Kidney epithelial cell (primary cell): ENCODE results near the gene BRD2. TPM values are rescaled to one million over a fixed set of nuclear protein-coding genes. Genes with fewer than 3 reads are reported as not detected.

Experiments used
- DNase-seq: peaks from one replicate; pipeline ENCODE4 v3.0.0-alpha.2; 2010; ENCODE audit warnings: low read depth
- H3K27me3 ChIP-seq: 2 replicates; pipeline ENCODE4 v1.6.0; 2011; ENCODE audit warnings: low read length; ENCODE audit not compliant: control insufficient read depth, insufficient read depth
- H3K36me3 ChIP-seq: 2 replicates; pipeline ENCODE4 v1.5.1; 2011; ENCODE audit warnings: low read length; ENCODE audit not compliant: control insufficient read depth, insufficient read depth
- H3K4me3 ChIP-seq: 2 replicates; pipeline ENCODE4 v1.5.1; 2011; ENCODE audit warnings: low read depth, mild to moderate bottlenecking, control low read depth, low read length
- total RNA-seq: library from RNA; depleted of rRNA; stranded (reverse); fragments of >200 nt; gene quantifications from 2 replicates; pipeline ENCODE4 v1.2.3, GENCODE V29; 2015
- TF ChIP-seq, protein P1 (sequence below): IDR thresholded peaks from 2 replicates; pipeline ENCODE4 v1.5.1; 2011; ENCODE audit warnings: mild to moderate bottlenecking, moderate library complexity, low read length, control low read depth, inconsistent platforms; ENCODE audit not compliant: insufficient read depth, poor library complexity, severe bottlenecking

The BRD2 gene
- total RNA-seq, 1 donor from 2014 or later = 191 TPM

DNA sequence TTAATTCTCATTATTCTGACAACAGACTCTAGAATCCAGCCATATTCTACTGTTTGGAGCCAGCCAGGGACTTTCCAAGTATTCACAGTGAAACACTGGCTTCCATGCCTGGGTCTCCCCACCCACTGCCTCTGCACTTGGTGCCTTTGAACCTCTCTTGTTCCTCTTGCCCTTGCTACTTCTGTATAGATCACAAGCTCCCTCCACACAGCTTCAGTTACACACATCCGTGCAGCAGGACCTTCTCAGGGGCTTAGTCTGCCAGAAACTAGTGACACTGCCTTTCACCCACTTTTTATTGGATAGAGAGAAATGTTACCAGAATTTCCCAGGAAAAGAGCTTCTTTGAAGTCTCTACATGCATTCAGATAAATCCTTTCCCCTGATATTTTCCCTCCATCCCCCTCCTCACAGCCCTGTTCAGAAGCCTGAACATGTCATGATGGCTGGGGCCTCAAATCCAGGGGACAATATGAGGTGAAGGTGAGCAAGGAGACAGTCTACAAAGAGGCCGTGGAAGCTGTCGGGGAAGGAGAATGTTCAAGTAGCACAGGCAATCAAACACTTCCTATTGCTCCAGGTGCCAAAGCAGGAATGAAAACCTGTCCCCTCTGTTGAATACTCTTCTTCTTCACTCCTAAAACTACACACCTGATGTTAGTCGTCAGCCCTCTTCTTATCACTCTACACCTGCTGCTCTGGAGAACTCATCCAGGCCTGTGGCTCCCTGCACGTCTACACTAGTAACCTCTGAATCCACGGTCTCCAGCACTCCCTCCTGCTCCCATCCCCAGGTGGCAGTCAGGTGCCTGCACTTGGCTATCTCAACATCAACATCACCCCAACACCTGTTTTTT lies 61.2 kb downstream of the BRD2 start:
- Histone ChIP-seq H3K4me3 (no peak overlapping the region), H3K27me3 (peaks cover 7% of the 10 kb centered on the region), H3K36me3 (no peaks in the 10 kb centered on the region)
- TF ChIP-seq, protein P1, sequence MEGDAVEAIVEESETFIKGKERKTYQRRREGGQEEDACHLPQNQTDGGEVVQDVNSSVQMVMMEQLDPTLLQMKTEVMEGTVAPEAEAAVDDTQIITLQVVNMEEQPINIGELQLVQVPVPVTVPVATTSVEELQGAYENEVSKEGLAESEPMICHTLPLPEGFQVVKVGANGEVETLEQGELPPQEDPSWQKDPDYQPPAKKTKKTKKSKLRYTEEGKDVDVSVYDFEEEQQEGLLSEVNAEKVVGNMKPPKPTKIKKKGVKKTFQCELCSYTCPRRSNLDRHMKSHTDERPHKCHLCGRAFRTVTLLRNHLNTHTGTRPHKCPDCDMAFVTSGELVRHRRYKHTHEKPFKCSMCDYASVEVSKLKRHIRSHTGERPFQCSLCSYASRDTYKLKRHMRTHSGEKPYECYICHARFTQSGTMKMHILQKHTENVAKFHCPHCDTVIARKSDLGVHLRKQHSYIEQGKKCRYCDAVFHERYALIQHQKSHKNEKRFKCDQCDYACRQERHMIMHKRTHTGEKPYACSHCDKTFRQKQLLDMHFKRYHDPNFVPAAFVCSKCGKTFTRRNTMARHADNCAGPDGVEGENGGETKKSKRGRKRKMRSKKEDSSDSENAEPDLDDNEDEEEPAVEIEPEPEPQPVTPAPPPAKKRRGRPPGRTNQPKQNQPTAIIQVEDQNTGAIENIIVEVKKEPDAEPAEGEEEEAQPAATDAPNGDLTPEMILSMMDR = no peak
- DNase-seq = no peak

- TF ChIP-seq, protein P1 = no peak
- peaks cover 7% of the 10 kb centered on the region for H3K27me3 ChIP-seq
Measured at GRCh38 chr6:33030245-33030644, 61.9 kb downstream of the BRD2 start.

More at GRCh38 chr6:33030245-33030644, 61.9 kb downstream of the BRD2 start:
- Histone ChIP-seq H3K36me3 (no peaks in the 10 kb centered on the region), H3K4me3 (no peak overlapping the region)
- no peak for DNase-seq

Other genes starting within 250 kb of the BRD2 start
- not detected in 2 replicates for gene HLA-DQA2, start 227.2 kb upstream of the BRD2 start, total RNA-seq
- not detected in 2 replicates for gene HLA-DQB2, start 205.1 kb upstream of the BRD2 start, total RNA-seq
- not detected in 2 replicates for gene HLA-DOB, start 151.6 kb upstream of the BRD2 start, total RNA-seq
- gene TAP2, start 129.9 kb upstream of the BRD2 start, total RNA-seq = 22.5 and 22.7 TPM in 2 replicates
- gene PSMB8, start 124.5 kb upstream of the BRD2 start, total RNA-seq = 62.8 and 84.1 TPM in 2 replicates
- 77.6 and 79.1 TPM in 2 replicates for gene TAP1, start 114.9 kb upstream of the BRD2 start, total RNA-seq
- 23.0 and 24.6 TPM in 2 replicates for gene PSMB9, start 114.4 kb upstream of the BRD2 start, total RNA-seq
- gene HLA-DMB, start 27.6 kb upstream of the BRD2 start, total RNA-seq = 1.0 and 2.3 TPM in 2 replicates
- gene HLA-DMA, start 15.5 kb upstream of the BRD2 start, total RNA-seq = 1.6 and 4.7 TPM in 2 replicates
- gene HLA-DOA, start 41.0 kb downstream of the BRD2 start, total RNA-seq = 0.71 and 1.6 TPM in 2 replicates
- gene HLA-DPA1, start 105.1 kb downstream of the BRD2 start, total RNA-seq = 0.29 and 0.48 TPM in 2 replicates
- 5.5 and 7.6 TPM in 2 replicates for gene HLA-DPB1, start 107.4 kb downstream of the BRD2 start, total RNA-seq
- 0.14 and 0.38 TPM in 2 replicates for gene COL11A2, start 223.9 kb downstream of the BRD2 start, total RNA-seq
- 24.4 and 24.9 TPM in 2 replicates for gene RXRB, start 232.1 kb downstream of the BRD2 start, total RNA-seq
- gene SLC39A7, start 232.3 kb downstream of the BRD2 start, total RNA-seq = 94.1 and 94.9 TPM in 2 replicates
- gene HSD17B8, start 236.1 kb downstream of the BRD2 start, total RNA-seq = 11.4 and 13.1 TPM in 2 replicates
- gene RING1, start 239.9 kb downstream of the BRD2 start, total RNA-seq = 12.1 and 16.4 TPM in 2 replicates